Stimulated activated CD4-positive, alpha-beta T cell treated with anti-CD3 and anti-CD28 coated beads, Interleukin-4, amount 100 ng/mL, for 4 hours (primary cell): Measurements from ENCODE around the gene HYAL1.
"Not testable (repeated sequence)": the region's sequence is repeated elsewhere in the genome, so short reads cannot be mapped to it uniquely, and the experiment has no call there.

Experiments used
- DNase-seq, 2 experiments: peaks; one replicate each; pipeline ENCODE4 v3.0.0-alpha.2; 2020

HYAL1 gene

GRCh38 chr3:50292159-50293078 is 11.0 kb downstream of the HYAL1 start, which contains the start of gene IFRD2:
Gene IFRD2 (minus strand): TSS chr3:50292429. CDS start chr3:50292274, 155 bp downstream.
- peak; percentile 92 to 97 for DNase-seq

DNA sequence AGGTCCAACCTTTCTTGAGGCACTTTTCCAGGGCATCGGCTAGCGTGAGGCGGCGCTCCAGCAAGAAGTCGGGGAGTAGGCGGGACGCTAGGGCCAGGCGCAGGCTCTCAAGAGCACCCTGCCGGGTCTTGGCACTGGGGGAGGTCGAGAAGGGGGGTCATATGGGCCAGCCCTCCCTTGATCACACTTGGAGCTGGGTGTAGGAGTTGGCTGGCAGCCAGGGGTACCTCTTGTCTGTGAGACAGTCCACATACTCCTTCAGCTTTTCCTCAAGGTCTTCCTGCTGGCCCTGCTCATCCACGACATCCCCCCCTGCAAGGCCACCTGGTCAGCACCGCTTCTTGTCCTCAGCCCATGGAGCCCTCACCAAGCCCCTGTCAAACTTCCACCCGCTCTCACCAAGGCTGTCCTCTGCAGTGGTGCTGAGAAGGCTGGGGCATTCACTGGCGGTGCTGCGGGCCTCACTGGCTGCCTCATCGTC is 13.2 kb downstream of the HYAL1 start:
- DNase-seq = no peak

GRCh38 chr3:50289130-50289529 is 14.2 kb downstream of the HYAL1 start:
- DNase-seq = no peak

GRCh38 chr3:50288387-50289007 is 14.9 kb downstream of the HYAL1 start:
- DNase-seq = no peak

DNA sequence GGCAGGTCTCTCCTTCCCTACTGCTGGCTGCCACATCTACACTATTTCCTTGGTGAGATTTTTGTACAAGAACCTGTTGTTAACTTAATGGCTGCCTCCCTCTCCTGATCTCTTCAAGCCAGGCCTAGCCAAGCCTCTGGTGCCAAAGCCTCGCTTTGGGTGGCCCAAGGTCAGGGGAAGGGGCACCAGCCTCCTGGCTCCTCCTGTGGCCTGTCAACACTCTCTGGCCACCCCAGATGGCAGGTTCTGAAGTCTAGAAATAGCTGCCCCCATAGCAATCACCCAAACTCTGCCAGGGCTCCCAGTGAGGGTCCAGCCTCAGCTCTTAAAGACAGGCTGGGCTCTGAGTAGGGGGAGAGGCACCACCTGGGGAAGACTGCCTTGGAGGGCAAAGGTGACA is 16.1 kb downstream of the HYAL1 start:
- no peak for DNase-seq

GRCh38 chr3:50286322-50287227 is 16.8 kb downstream of the HYAL1 start:
- DNase-seq = no peak

GRCh38 chr3:50284121-50284520 is 19.3 kb downstream of the HYAL1 start:
- not testable (repeated sequence) for DNase-seq

DNA sequence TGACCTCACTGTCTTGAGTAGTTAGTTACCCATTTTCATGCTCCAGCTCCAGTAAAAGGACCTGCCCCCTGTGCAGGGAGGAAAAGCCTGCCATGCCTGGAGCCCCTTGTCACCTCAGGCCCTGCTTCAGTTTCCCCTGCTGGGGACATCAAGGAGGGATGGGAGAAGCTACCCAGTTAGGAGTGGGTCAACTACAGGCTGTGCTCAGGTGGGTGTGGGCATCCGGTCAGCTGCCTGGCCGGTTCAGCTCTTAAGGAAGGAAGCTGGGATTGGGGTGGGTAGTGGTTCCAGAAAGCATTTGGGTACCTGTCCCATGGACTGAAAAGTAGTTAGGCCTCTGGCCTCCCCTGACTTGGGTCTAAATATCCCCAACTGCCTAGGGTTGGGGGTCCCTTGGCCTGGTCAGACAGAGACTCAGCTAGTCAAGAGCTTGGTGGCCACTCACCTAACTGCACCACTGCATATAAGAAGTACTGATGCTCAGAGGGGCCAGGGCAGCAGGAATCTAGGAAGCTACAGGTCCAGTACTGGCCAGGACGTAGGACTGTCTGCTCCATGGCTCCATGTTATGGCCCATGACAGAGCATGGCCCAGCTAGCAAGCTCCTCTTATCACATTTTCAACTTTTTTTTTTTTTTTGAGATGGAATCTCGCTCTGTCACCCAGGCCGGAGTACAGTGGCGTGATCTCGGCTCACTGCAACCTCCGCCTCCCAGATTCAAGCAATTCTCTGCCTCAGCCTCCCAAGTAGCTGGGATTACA is 23.9 kb downstream of the HYAL1 start:
- DNase-seq = no peak

- no peak for DNase-seq
Measured at GRCh38 chr3:50278880-50279224, 24.5 kb downstream of the HYAL1 start, which contains the start of gene LSMEM2. Gene LSMEM2 (plus strand): TSS chr3:50279087. CDS start chr3:50279114, 27 bp downstream.

GRCh38 chr3:50278123-50278879 is 25.1 kb downstream of the HYAL1 start:
- no peak for DNase-seq

DNA sequence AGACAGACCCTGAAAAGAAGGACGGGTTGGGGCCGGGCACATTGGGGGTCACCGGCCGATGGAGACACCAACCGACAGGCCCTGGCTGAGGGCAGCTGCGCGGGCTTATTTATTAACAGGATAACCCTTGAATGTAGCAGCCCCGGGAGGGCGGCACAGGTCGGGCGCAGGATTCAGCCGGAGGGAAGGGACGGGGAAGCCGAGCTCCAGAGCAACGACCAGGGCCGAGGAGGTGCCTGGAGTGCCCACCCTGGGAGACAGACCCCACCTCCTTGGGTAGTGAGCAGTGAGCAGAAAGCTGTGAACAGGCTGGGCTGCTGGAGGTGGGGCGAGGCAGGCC is 26.6 kb downstream of the HYAL1 start:
- no peak for DNase-seq

DNA sequence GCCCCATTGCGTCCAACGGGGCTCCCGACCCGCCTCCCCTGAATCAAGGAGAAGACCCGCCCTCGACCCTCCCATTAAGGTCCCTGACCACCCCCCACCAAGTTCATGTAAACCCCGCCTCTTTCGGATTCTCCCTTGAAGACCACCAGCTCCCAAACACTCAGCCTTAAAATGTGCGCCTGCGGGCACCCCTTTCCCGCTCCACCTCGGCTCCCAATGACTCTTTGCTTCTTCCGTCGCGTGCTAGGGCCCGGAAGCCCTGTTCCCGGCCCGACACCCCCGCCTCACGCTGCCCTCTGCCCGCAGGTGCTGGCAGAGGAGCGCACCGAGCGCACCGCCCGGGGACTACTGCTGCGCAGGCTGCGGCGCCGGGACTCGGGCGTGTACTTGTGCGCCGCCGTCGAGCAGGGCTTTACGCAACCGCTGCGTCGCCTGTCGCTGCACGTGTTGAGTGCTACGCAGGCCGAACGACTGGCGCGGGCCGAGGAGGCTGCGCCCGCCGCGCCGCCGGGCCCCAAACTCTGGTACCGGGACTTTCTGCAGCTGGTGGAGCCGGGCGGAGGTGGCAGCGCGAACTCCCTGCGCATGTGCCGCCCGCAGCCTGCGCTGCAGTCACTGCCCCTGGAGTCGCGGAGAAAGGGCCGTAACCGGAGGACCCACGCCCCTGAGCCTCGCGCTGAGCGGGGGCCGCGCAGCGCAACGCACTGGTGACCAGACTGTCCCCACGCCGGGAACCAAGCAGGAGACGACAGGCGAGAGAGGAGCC is 27.2 kb downstream of the HYAL1 start:
- no peak for DNase-seq

GRCh38 chr3:50275141-50275995 is 28.0 kb downstream of the HYAL1 start:
- DNase-seq = no peak

DNA sequence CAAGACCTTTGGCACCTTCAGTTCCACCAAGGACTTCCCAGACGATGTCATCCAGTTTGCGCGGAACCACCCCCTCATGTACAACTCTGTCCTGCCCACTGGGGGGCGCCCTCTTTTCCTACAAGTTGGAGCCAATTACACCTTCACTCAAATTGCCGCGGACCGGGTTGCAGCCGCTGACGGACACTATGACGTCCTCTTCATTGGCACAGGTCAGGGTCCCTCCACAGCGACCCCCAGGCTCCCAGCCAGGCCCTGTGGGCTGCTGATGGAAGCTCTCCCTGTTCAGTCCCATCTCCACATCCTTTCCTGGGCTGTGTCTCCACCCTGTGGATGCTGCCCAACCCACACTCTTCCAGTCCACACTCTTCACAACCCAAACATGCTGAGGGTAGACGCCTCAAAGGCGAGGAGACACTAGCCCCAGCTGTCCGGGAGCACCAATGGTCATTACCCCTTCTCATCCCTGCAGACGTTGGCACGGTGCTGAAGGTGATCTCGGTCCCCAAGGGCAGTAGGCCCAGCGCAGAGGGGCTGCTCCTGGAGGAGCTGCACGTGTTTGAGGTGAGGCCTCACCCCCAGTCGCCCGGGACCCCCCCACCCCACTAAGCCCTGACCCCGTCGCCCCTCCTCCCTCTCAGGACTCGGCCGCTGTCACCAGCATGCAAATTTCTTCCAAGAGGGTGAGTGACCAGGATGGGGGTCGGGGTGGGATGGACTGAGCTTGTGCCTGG is 28.8 kb downstream of the HYAL1 start:
- peak; percentile 60 to 67 for DNase-seq

DNA sequence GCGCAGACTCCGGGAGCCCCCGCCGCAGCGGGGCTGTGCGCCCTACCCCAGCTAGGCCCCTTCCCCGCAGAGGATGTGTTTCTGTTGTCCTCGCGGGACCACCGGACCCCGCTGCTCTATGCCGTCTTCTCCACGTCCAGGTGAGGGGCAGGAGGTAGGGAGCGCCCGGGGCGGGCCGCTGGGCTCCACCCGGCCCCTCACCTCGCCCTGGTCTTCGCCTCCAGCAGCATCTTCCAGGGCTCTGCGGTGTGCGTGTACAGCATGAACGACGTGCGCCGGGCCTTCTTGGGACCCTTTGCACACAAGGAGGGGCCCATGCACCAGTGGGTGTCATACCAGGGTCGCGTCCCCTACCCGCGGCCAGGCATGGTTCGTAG is 29.7 kb downstream of the HYAL1 start:
- no peak for DNase-seq

- peak; percentile 77 to 91 for DNase-seq
Measured at GRCh38 chr3:50272911-50273688, 30.3 kb downstream of the HYAL1 start.

- not testable (repeated sequence) for DNase-seq
Measured at GRCh38 chr3:50272538-50272910, 30.9 kb downstream of the HYAL1 start.

- no peak for DNase-seq
Measured at GRCh38 chr3:50271314-50271936, 31.9 kb downstream of the HYAL1 start.
